ENCODE results near the gene OR6S1. TPM values are rescaled to one million over a fixed set of nuclear protein-coding genes. Genes with fewer than 3 reads are reported as not detected.

The OR6S1 gene
- total and polyA plus RNA-seq, 10 of the 15 experiments (the other 5 are each of a cell fraction or from before 2014, with no cell fraction given), result 0.22 to 0.67 (median 0.43) TPM; not detected in 4

GRCh38 chr14:20656274-20656673 lies 14.8 kb upstream of the OR6S1 start:
- BruUV-seq (replicated peaks), result no TSS peak
- Histone ChIP-seq H4K20me1 (ENCODE audit: control insufficient read depth, insufficient read depth) (no peaks in the 10 kb centered on the region; the same call in 1 of the 2 replicates), H3K27me3 (replicated peaks in 1 of 2; ENCODE audit: control insufficient read depth in 2 of 2, insufficient read depth in 2 of 2, low read length in 1 of 2) (no peaks in the 10 kb centered on the region; a peak in 2 of 4 replicates), H2AFZ (ENCODE audit: control insufficient read depth, low read depth, low read length) (no peak overlapping the region), H3K4me2 (ENCODE audit: control insufficient read depth, insufficient read depth) (no peak overlapping the region), H3K9ac (ENCODE audit: control insufficient read depth, insufficient read depth, low read length) (no peak overlapping the region), H3K27ac (ENCODE audit: control insufficient read depth, insufficient read depth) (no peak overlapping the region), H3K4me1 (ENCODE audit: control insufficient read depth, insufficient read depth, low read length) (no peaks in the 10 kb centered on the region; the same call in 1 of the 2 replicates), H3K4me3 (no peak overlapping the region), H3K9me3 (replicated peaks; ENCODE audit: control insufficient read depth, insufficient read depth, low read length) (no peaks in the 10 kb centered on the region), H3K36me3 (ENCODE audit: control insufficient read depth in 2 of 2, insufficient read depth in 2 of 2, low read length in 1 of 2) (peaks cover 0 to 3% of the 10 kb centered on the region in 2 experiments; a peak in 1 of 4 replicates), H3K79me2 (ENCODE audit: control insufficient read depth, insufficient read depth, low read length) (no peaks in the 10 kb centered on the region; the same call in 1 of the 2 replicates)
- POLR2A ChIA-PET, result interaction anchor here (0.6 kb wide), 1 partner anchor 14 kb away, joined by 3 read pairs; no protein-coding TSS in a partner anchor
- no peak for FAIRE-seq
- in situ Hi-C loops (cut with MboI), result no loop called here
- intact Hi-C loops (cut with micrococcal nuclease; ENCODE audit: unreplicated experiment), result no loop called here
- WGBS (ENCODE audit: insufficient coverage, insufficient replicate concordance, low lambda C conversion rate, missing lambda C conversion rate), result 36% methylated on average over 4 of the region's 4 CpGs
- SMC1A ChIA-PET (ENCODE audit: uncharacterized antibody, unreplicated experiment), result interaction anchor here (1.1 to 2.9 kb wide), 5 partner anchors 30 to 171 kb away, joined by 3 to 16 read pairs (median 4); no protein-coding TSS in a partner anchor
- ATAC-seq, result no peak
- DNase-seq (ENCODE audit: low read depth, low spot score), result no peak
- TF ChIP-seq PBX3 (IDR thresholded peaks at IDR 0.05; ENCODE audit: insufficient replicate concordance, low read depth, low read length) (peak; percentile 19), PKNOX1 (IDR thresholded peaks at IDR 0.05) (peak; percentile 43; the same call in 1 of the 2 replicates), BCLAF1 (IDR thresholded peaks at IDR 0.05) (no peak)
- RAD21 ChIA-PET (ENCODE audit: unreplicated experiment), result interaction anchor here (0.8 kb wide), 1 partner anchor 35 kb away, joined by 3 read pairs; no protein-coding TSS in a partner anchor
- CTCF ChIA-PET, result interaction anchor here (1.0 to 11.5 kb wide), 6 partner anchors 9 to 329 kb away, joined by 3 to 214 read pairs (median 6); partner anchors contain the start of genes ANG and RNASE4

Measured in GM12878 (cell line).